Prostate gland (tissue), 2 donors: ENCODE results near the gene LRRC1. TPM values are rescaled to one million over a fixed set of nuclear protein-coding genes. Genes with fewer than 3 reads are reported as not detected.

ENCODE experiments used
- DNase-seq: peaks from one replicate; pipeline ENCODE4 v3.0.0-alpha.2; 2019; ENCODE audit warnings: low spot score
- H3K27ac ChIP-seq, 2 donors: fragments of 200-600 bp; sonication (generic); 2 replicates each; pipeline ENCODE4 v1.5.1; 2017 to 2019
- H3K27me3 ChIP-seq: fragments of 200-600 bp; sonication (generic); replicated peaks from 2 replicates; pipeline ENCODE4 v1.5.1; 2019; ENCODE audit not compliant: insufficient read depth
- H3K36me3 ChIP-seq, 2 donors: fragments of 200-600 bp; sonication (generic); 1 replicate in 1 of 2; 2 replicates in 1 of 2; pipeline versions ENCODE4 v1.5.1 to v1.8.1; 2017 to 2019
- H3K4me1 ChIP-seq: fragments of 200-600 bp; sonication (generic); replicated peaks from 2 replicates; pipeline ENCODE4 v1.5.1; 2019
- H3K4me3 ChIP-seq, 2 donors: fragments of 200-600 bp; sonication (generic); 2 replicates each; pipeline ENCODE4 v1.5.1; 2017 to 2019
- H3K9me3 ChIP-seq: fragments of 200-600 bp; sonication (generic); 2 replicates; pipeline ENCODE4 v1.5.1; 2017
- POLR2A ChIP-seq: fragments of 450-650 bp; IDR thresholded peaks from one replicate; pipeline ENCODE4 v1.6.1; 2016; ENCODE audit warnings: antibody characterized with exemption, mild to moderate bottlenecking
- POLR2AphosphoS5 ChIP-seq: sonication (generic); formaldehyde crosslinking; IDR thresholded peaks from one replicate; pipeline ENCODE4 v1.6.1; 2017; ENCODE audit warnings: antibody characterized with exemption
- WGBS: methylation state at CpG from one replicate; pipeline ENCODE4 v1.1.5; 2018; 5-methylcytosine and 5-hydroxymethylcytosine counted together
- intact Hi-C: fragments of 100-400 bp; cut with DNase I; formaldehyde crosslinking; loops from one replicate; pipeline ENCODE4 v1.14.2; 2022
- total RNA-seq, 2 donors: library from RNA; depleted of rRNA; stranded (reverse); fragments of >200 nt; gene quantifications; one replicate each; pipeline ENCODE4 v1.1.0, GENCODE V29; 2016
- TF ChIP-seq, protein P1 (sequence below), 4 experiments: fragments of 200-600 bp in 2 of 4; fragments of 450-650 bp in 2 of 4; sonication (generic) in 2 of 4; IDR thresholded peaks; 1 replicate in 3 of 4; 2 replicates in 1 of 4; pipeline ENCODE4 v1.5.1; 2016 to 2019; ENCODE audit warnings: antibody characterized with exemption in 4 of 4, mild to moderate bottlenecking in 2 of 4, moderate library complexity in 2 of 4

Gene LRRC1
- total RNA-seq, 2 donors from 2014 or later = 25.0 to 25.6 TPM

GRCh38 chr6:53918854-53919510 lies 124.2 kb downstream of the LRRC1 start:
- H3K27me3 ChIP-seq = no peaks in the 10 kb centered on the region
- 84% methylated on average over 3 of the region's 3 CpGs for WGBS
- intact Hi-C loops = no loop called here

DNA sequence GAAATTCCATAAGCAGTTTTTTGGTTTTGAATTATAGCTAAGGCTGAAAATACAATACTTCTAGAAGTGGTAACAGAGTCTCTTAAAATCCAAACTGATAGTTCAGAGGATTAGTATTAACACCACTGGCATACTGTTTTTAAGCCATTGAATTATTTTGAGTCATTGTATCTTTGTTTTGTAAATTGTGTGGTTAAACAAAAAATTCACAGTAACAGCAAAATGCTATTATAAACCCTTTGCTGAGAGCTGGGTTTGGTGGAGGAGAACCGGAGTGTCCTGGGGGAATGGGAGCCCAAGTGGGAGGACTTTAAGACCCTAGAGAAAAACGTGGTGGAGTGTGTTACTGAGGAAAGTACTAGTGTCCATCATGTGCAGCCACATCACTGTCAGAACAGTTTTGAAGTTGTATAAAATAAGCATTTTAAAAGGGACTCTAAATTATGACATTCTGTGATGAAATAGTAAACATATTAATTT lies 125.1 kb downstream of the LRRC1 start:
- DNase-seq = no peak
- Histone ChIP-seq H3K4me3 (no peak overlapping the region), H3K4me1 (no peaks in the 10 kb centered on the region), H3K9me3 (no peaks in the 10 kb centered on the region), H3K27ac (no peak overlapping the region), H3K36me3 (no peaks in the 10 kb centered on the region), H3K27me3 (no peaks in the 10 kb centered on the region)
- intact Hi-C loops = loop anchor here (10.0 kb wide), 1 partner anchor 55 kb away; no protein-coding TSS in a partner anchor
- TF ChIP-seq POLR2AphosphoS5 (no peak), POLR2A (no peak)
- TF ChIP-seq, protein P1, sequence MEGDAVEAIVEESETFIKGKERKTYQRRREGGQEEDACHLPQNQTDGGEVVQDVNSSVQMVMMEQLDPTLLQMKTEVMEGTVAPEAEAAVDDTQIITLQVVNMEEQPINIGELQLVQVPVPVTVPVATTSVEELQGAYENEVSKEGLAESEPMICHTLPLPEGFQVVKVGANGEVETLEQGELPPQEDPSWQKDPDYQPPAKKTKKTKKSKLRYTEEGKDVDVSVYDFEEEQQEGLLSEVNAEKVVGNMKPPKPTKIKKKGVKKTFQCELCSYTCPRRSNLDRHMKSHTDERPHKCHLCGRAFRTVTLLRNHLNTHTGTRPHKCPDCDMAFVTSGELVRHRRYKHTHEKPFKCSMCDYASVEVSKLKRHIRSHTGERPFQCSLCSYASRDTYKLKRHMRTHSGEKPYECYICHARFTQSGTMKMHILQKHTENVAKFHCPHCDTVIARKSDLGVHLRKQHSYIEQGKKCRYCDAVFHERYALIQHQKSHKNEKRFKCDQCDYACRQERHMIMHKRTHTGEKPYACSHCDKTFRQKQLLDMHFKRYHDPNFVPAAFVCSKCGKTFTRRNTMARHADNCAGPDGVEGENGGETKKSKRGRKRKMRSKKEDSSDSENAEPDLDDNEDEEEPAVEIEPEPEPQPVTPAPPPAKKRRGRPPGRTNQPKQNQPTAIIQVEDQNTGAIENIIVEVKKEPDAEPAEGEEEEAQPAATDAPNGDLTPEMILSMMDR (IDR thresholded peaks at IDR 0.05) = no peak
- 73% methylated on average over 2 of the region's 2 CpGs for WGBS

More at GRCh38 chr6:53918854-53919510, 124.2 kb downstream of the LRRC1 start:
- H3K27ac ChIP-seq = no peak overlapping the region
- peak; percentile 20 for DNase-seq
- TF ChIP-seq POLR2A (no peak), POLR2AphosphoS5 (no peak)
- TF ChIP-seq, protein P1 (IDR thresholded peaks at IDR 0.05) = no peak
- H3K4me1 ChIP-seq = no peaks in the 10 kb centered on the region
- no peaks in the 10 kb centered on the region for H3K36me3 ChIP-seq
- no peaks in the 10 kb centered on the region for H3K9me3 ChIP-seq
- no peak overlapping the region for H3K4me3 ChIP-seq

DNA sequence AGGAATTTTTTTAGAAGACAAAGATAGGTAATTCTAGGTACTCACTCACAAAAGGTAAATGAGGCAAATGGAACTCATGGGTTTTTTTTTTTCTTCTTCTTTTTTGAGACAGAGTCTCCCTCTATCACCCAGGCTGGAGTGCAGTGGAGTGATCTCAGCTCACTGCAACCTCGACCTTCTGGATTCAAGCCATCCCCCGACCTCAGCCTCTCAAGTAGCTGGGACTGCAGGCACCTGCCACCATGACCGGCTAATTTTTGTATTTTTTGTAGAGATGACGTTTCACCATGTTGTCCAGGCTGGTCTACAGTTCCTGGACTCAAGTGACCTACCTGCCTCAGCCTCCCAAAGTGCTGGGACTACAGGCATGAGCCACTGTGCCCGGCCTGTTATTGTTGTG lies 126.1 kb downstream of the LRRC1 start:
- no peaks in the 10 kb centered on the region for H3K27me3 ChIP-seq
- WGBS = 85% methylated on average over 5 of the region's 5 CpGs
- no peak overlapping the region for H3K4me3 ChIP-seq
- DNase-seq = no peak
- H3K36me3 ChIP-seq = no peaks in the 10 kb centered on the region
- no peaks in the 10 kb centered on the region for H3K4me1 ChIP-seq
- H3K9me3 ChIP-seq = no peaks in the 10 kb centered on the region
- intact Hi-C loops = loop anchor here (10.0 kb wide), 1 partner anchor 56 kb away; no protein-coding TSS in a partner anchor
- TF ChIP-seq POLR2AphosphoS5 = no peak
- TF ChIP-seq, protein P1 (IDR thresholded peaks at IDR 0.05) = no peak
- no peak for TF ChIP-seq POLR2A
- H3K27ac ChIP-seq = no peak overlapping the region

DNA sequence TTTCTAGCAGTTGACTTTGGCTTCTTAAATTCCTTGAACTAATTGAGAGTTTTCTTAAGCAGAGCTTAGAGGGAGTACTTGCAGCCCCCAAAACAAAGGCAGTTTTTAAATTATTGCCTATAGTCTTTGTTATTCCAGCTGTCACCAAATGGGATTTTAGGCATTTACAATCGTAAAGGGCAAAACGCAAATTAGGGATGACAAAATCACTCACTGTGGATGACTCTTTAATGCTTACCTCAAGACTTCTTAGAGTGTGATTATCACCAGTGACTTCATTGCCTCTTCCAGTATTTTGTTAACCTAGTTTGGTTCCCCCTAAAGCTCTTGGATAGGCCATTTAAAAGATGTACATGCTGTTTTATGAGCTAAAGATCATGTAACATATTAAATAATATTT lies 126.8 kb downstream of the LRRC1 start:
- WGBS = 98% methylated on average over 2 of the region's 2 CpGs
- Histone ChIP-seq H3K9me3 (no peaks in the 10 kb centered on the region), H3K4me3 (no peak overlapping the region), H3K27ac (no peak overlapping the region), H3K36me3 (no peaks in the 10 kb centered on the region), H3K27me3 (no peaks in the 10 kb centered on the region), H3K4me1 (no peaks in the 10 kb centered on the region)
- TF ChIP-seq POLR2AphosphoS5 (no peak), POLR2A (no peak)
- TF ChIP-seq, protein P1 (IDR thresholded peaks at IDR 0.05) = no peak
- intact Hi-C loops = loop anchor here (10.0 kb wide), 1 partner anchor 57 kb away; no protein-coding TSS in a partner anchor
- no peak for DNase-seq

DNA sequence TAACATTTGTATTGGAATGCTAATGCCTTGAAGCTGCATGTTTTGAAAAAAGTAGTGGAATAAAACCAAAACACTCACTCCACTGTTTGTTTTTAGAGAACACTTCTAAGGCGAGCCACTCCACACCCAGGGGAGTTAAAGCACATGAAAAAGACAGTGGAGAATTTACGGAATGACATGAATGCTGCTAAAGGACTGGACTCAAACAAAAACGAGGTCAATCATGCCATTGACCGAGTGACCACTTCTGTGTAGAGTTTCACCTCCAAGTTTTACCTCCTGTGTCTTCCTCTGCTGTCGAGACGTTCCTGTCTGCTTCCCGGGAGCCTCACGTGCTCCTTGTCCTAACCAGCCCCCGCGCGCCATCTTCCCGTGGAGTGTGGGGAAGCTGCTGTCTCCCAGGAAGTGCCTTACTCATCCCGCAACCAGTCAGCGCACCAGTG lies 127.8 kb downstream of the LRRC1 start:
- Histone ChIP-seq H3K9me3 (no peaks in the 10 kb centered on the region), H3K27ac (no peak overlapping the region), H3K36me3 (no peaks in the 10 kb centered on the region), H3K4me1 (no peaks in the 10 kb centered on the region), H3K4me3 (no peak overlapping the region), H3K27me3 (no peaks in the 10 kb centered on the region)
- intact Hi-C loops = loop anchor here (10.0 kb wide), 1 partner anchor 58 kb away; no protein-coding TSS in a partner anchor
- DNase-seq = no peak
- TF ChIP-seq, protein P1 (IDR thresholded peaks at IDR 0.05) = no peak
- TF ChIP-seq POLR2AphosphoS5 = no peak
- WGBS = 78% methylated on average over 14 of the region's 14 CpGs
